OCI-LY3 (cell line): ENCODE results near the gene LEMD1.

Experiments used
- EZH2phosphoT487 ChIP-seq: fragments of 200-600 bp; shearing (Covaris generic); IDR thresholded peaks from 2 replicates; pipeline ENCODE4 v1.6.1; 2018; ENCODE audit warnings: antibody characterized with exemption, mixed run types, low read depth
- TF ChIP-seq, protein P1 (sequence below): fragments of 200-600, 300-600 bp; sonication (generic); IDR thresholded peaks from 2 replicates; pipeline ENCODE4 v1.5.1; 2014; ENCODE audit warnings: antibody characterized with exemption, low read length, low read depth

DNA sequence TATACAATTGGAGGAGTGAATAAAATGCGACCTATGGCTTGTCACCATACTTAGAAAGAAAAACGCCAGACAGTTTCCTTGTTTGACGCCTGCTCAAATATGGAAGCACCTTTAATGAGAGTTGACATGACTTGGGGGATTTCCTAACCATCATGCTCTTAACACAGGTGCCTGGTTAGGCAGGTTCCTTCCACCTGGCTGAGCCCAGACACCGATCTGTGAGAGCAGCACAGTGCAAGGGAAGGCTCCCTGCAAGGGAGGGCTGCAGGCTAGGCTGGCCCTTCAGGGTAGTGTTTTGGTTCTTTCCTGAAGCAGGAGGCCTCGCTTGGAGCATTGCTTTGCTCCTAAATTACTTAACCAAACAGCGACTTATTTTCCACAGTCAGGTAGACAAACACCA, 40.6 kb downstream of the LEMD1 start:
- TF ChIP-seq, protein P1, sequence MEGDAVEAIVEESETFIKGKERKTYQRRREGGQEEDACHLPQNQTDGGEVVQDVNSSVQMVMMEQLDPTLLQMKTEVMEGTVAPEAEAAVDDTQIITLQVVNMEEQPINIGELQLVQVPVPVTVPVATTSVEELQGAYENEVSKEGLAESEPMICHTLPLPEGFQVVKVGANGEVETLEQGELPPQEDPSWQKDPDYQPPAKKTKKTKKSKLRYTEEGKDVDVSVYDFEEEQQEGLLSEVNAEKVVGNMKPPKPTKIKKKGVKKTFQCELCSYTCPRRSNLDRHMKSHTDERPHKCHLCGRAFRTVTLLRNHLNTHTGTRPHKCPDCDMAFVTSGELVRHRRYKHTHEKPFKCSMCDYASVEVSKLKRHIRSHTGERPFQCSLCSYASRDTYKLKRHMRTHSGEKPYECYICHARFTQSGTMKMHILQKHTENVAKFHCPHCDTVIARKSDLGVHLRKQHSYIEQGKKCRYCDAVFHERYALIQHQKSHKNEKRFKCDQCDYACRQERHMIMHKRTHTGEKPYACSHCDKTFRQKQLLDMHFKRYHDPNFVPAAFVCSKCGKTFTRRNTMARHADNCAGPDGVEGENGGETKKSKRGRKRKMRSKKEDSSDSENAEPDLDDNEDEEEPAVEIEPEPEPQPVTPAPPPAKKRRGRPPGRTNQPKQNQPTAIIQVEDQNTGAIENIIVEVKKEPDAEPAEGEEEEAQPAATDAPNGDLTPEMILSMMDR, result no peak
- no peak for TF ChIP-seq EZH2phosphoT487
